ENCODE data around the gene NINJ2. TPM values are rescaled to one million over a fixed set of nuclear protein-coding genes. Genes with fewer than 3 reads are reported as not detected.

NINJ2 gene
- total RNA-seq, 1 donor from 2014 or later: 2.3 TPM

DNA sequence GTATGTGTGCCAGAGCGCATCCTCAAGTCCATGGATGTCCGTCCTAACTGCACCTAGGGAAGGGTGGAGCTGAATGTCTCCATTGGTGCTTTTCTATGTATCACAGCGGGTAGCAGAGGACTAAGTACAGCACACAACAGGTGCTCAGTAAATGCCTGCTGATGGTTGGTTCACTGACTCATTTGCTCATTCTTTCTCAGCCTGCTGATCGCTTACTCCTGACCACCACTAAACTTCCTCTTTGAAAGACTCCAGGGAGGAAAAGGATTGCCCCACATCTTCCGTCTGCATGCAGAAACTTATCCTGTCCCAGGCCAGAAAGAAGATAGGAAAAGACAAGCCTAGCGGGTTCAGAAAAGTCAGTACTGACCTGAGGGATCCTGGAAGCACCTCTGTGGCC, 137.2 kb downstream of the NINJ2 start:
- no peak overlapping the region for H3K4me3 Mint-ChIP-seq (ENCODE audit: unreplicated experiment)
- H3K27me3 Mint-ChIP-seq (ENCODE audit: unreplicated experiment): peaks cover 13% of the 10 kb centered on the region
- TF ChIP-seq, protein P1, sequence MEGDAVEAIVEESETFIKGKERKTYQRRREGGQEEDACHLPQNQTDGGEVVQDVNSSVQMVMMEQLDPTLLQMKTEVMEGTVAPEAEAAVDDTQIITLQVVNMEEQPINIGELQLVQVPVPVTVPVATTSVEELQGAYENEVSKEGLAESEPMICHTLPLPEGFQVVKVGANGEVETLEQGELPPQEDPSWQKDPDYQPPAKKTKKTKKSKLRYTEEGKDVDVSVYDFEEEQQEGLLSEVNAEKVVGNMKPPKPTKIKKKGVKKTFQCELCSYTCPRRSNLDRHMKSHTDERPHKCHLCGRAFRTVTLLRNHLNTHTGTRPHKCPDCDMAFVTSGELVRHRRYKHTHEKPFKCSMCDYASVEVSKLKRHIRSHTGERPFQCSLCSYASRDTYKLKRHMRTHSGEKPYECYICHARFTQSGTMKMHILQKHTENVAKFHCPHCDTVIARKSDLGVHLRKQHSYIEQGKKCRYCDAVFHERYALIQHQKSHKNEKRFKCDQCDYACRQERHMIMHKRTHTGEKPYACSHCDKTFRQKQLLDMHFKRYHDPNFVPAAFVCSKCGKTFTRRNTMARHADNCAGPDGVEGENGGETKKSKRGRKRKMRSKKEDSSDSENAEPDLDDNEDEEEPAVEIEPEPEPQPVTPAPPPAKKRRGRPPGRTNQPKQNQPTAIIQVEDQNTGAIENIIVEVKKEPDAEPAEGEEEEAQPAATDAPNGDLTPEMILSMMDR (IDR thresholded peaks at IDR 0.05; ENCODE audit: unreplicated experiment): no peak
- DNase-seq (ENCODE audit: low spot score): no peak
- H3K27ac Mint-ChIP-seq (ENCODE audit: unreplicated experiment): no peak overlapping the region
- H3K4me1 Mint-ChIP-seq (ENCODE audit: unreplicated experiment): peaks cover 9% of the 10 kb centered on the region
- H3K36me3 Mint-ChIP-seq (ENCODE audit: low read depth, unreplicated experiment): peaks cover 3% of the 10 kb centered on the region
- H3K9me3 Mint-ChIP-seq (ENCODE audit: unreplicated experiment): no peaks in the 10 kb centered on the region

DNA sequence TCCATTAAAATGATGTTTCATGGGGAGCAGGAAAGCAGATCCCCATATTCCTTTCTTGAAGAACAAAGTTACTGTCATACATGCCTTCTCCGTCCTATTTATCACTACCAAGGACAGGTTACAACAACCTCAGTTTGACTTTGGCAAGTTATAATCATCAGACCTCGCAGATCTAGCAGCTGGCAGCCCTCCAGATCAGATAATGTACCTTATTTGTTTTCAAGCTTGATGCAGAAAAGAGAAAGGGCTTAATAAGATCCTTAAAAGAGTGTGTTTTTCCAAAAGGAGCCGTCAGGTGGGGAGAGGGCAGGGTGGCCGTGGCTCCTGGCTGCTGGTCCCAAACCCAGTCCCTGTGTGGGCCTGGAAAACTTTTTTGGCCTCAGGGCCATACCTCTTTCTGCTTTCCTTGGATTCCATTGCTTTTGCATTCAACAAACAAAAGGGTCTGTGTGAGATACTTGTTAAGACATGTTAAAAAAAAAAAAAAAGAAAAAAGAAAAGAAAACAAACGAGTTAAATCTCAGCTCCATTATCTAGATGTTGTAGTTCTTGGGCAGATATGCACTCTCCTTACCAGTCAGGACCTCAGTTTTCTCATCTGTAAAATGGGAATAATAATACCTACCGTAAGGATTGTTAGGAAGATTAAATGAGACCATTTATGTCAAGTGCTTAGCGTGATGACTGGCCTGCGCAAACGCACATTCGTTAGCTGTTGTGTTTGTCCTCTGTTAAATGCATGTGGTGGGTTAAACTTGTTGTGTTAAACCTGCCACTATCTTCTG, 138.9 kb downstream of the NINJ2 start:
- Mint-ChIP-seq H3K27ac (ENCODE audit: unreplicated experiment) (no peak overlapping the region), H3K36me3 (ENCODE audit: low read depth, unreplicated experiment) (peaks cover 3% of the 10 kb centered on the region), H3K4me1 (ENCODE audit: unreplicated experiment) (peaks cover 11% of the 10 kb centered on the region), H3K9me3 (ENCODE audit: unreplicated experiment) (no peaks in the 10 kb centered on the region), H3K27me3 (ENCODE audit: unreplicated experiment) (peaks cover 13% of the 10 kb centered on the region), H3K4me3 (ENCODE audit: unreplicated experiment) (no peak overlapping the region)
- DNase-seq (ENCODE audit: low spot score): no peak
- TF ChIP-seq, protein P1 (IDR thresholded peaks at IDR 0.05; ENCODE audit: unreplicated experiment): no peak

DNA sequence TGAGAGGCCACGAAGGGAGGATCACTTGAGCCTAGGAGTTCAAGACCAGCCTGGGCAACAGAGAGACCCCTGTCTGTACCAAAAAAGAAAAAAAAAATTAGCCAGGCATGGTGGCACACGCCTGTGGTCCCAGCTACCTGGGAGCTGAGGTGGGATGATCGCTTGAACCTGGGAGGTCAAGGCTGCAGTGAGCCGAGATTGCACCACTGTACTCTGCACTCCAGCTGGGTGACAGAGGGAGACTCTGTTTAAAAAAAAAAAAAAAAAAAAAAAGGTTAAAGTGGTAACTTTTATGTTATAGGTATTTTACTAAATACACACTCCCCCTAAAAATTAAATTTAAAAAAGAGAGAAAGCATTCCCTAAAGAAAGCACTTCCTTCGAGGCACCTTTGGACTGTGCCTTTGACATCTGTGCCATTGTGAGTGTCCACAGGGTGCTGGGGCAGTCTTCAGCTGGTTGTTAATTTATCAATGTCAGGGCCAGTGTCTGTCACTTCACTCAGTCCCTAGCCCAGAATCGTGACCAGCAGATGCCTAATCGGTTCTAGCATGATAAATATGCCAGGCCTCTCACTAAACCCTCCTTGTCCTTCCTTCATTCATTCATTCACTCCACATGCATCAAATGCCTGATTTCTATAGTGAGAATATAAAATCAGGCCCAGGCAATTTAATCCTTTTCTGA, 140.4 kb downstream of the NINJ2 start:
- no peak for DNase-seq (ENCODE audit: low spot score)
- H3K27ac Mint-ChIP-seq (ENCODE audit: unreplicated experiment): no peak overlapping the region
- H3K27me3 Mint-ChIP-seq (ENCODE audit: unreplicated experiment): peaks cover 8% of the 10 kb centered on the region
- H3K4me1 Mint-ChIP-seq (ENCODE audit: unreplicated experiment): peaks cover 11% of the 10 kb centered on the region
- no peaks in the 10 kb centered on the region for H3K9me3 Mint-ChIP-seq (ENCODE audit: unreplicated experiment)
- no peak overlapping the region for H3K4me3 Mint-ChIP-seq (ENCODE audit: unreplicated experiment)
- TF ChIP-seq, protein P1 (IDR thresholded peaks at IDR 0.05; ENCODE audit: unreplicated experiment): no peak
- H3K36me3 Mint-ChIP-seq (ENCODE audit: low read depth, unreplicated experiment): no peaks in the 10 kb centered on the region

DNA sequence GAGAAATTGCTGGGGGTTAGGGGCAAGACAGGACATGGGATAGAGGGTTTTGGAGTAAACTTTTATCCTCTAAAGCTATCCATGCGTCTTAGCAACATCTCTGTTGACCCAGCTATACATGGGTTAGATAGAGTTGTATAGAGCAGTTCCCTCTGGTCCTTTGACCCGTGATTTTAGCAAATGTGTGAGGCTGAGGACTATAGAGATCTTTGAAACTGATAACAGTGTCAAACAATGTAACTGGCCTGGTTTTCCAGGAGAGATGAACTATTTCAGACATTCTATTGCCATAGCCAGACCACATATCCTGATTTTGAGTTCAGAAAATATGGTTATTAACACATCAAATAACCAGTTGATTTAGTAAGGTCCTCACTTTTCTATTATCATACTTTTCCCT, 143.1 kb downstream of the NINJ2 start:
- Mint-ChIP-seq H3K27me3 (ENCODE audit: unreplicated experiment) (no peaks in the 10 kb centered on the region), H3K4me1 (ENCODE audit: unreplicated experiment) (peaks cover 2% of the 10 kb centered on the region), H3K27ac (ENCODE audit: unreplicated experiment) (no peak overlapping the region), H3K36me3 (ENCODE audit: low read depth, unreplicated experiment) (no peaks in the 10 kb centered on the region), H3K4me3 (ENCODE audit: unreplicated experiment) (no peak overlapping the region), H3K9me3 (ENCODE audit: unreplicated experiment) (no peaks in the 10 kb centered on the region)
- DNase-seq (ENCODE audit: low spot score): no peak
- TF ChIP-seq, protein P1 (IDR thresholded peaks at IDR 0.05; ENCODE audit: unreplicated experiment): no peak

DNA sequence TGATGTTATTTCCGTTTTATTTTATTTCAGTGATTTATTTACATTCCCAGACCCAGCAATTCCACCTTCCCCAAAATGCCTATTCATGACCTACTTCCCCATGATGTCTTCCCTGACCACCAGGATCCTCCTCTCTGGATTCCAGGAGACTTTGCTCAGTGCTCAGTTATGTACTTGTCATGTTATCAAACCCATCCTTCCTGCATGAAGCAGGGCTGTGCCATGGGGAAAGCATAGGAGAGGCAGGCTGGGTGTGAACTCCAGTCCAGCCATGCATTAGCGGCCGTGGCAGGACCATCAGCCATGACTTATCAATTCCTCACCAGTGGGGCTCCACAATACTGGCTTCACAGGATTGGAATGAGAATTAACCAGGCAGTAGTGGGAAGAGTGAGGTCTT, 145.7 kb downstream of the NINJ2 start:
- DNase-seq (ENCODE audit: low spot score): no peak
- Mint-ChIP-seq H3K27ac (ENCODE audit: unreplicated experiment) (no peak overlapping the region), H3K4me3 (ENCODE audit: unreplicated experiment) (no peak overlapping the region)

More for the DNA sequence above, 145.7 kb downstream of the NINJ2 start:
- Mint-ChIP-seq H3K4me1 (ENCODE audit: unreplicated experiment) (peaks cover 2% of the 10 kb centered on the region), H3K27me3 (ENCODE audit: unreplicated experiment) (peaks cover 3% of the 10 kb centered on the region), H3K9me3 (ENCODE audit: unreplicated experiment) (peaks cover 4% of the 10 kb centered on the region), H3K36me3 (ENCODE audit: low read depth, unreplicated experiment) (peaks cover 8% of the 10 kb centered on the region)
- TF ChIP-seq, protein P1 (IDR thresholded peaks at IDR 0.05; ENCODE audit: unreplicated experiment): no peak
